Activated CD4-positive, alpha-beta T cell treated with anti-CD3 and anti-CD28 coated beads, Interleukin-2, Interleukin-4, amounts not matched to agents 100 ng/mL and 50 ng/mL, durations not matched to agents 16 hours and 8 hours (primary cell): Measurements from ENCODE around the gene FLOT2.
A peak's percentile ranks its signal among the peaks of the same experiment; 100 is the strongest.
"Not testable (repeated sequence)": the region's sequence is repeated elsewhere in the genome, so short reads cannot be mapped to it uniquely, and the experiment has no call there.

ENCODE experiments used
- DNase-seq: peaks from one replicate; pipeline ENCODE4 v3.0.0-alpha.2; 2020; ENCODE audit warnings: low spot score

The FLOT2 gene

GRCh38 chr17:28916302-28916934 is 18.9 kb upstream of the FLOT2 start:
- DNase-seq, result peak; percentile 34

DNA sequence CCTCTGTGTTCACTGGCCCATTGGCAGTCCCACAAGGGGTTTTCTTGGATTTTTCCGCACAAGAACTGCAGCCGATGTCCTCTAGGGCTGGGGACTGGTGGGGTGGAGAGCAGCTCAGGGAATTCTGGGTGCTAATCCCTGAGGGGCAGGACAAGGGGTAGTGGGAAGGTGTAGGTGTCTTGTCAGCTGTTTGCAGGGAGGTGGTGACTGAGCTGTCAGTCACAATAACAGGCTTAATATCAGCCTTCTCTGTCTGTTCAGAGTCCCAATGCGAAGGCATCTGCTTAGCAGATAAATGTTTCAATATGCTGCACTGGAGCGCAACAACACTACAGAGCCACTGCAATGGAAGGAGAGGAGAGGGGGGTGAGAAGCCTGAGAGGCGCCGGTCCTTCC is 15.4 kb upstream of the FLOT2 start:
- no peak for DNase-seq

- no peak for DNase-seq
These were observed 14.9 kb upstream of the FLOT2 start for GRCh38 chr17:28912281-28912937.

DNA sequence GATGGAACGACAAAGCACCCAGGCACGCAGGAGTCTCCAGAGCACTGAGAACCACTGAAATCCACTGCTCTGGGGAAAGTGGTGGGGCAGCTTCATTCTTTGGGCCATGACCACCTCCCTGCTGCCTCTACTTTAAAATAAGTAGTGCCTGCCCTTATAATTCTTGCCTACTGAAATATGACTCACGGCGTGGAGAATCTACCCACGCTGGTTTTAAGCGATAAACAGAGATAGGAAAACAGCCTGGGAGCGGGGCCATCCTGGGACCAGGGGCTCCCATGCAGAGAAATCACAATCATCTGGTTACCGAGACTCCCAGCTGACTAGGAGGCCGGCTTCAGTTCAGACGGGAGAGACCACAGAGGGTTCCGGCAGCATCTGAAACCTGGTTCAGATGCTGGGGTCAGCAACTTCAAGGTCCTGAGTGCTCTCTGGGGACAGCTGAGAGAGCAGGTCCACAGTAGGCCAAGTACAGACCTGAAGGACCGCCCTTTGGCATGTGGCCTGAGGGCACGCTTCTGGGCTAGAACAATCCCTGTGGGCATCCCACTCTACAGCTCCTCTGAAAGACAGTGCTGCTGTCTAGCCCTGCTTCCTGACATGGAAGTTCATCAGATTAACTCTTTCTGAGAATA is 14.0 kb upstream of the FLOT2 start:
- no peak for DNase-seq

GRCh38 chr17:28910534-28910933 is 13.0 kb upstream of the FLOT2 start:
- no peak for DNase-seq

DNA sequence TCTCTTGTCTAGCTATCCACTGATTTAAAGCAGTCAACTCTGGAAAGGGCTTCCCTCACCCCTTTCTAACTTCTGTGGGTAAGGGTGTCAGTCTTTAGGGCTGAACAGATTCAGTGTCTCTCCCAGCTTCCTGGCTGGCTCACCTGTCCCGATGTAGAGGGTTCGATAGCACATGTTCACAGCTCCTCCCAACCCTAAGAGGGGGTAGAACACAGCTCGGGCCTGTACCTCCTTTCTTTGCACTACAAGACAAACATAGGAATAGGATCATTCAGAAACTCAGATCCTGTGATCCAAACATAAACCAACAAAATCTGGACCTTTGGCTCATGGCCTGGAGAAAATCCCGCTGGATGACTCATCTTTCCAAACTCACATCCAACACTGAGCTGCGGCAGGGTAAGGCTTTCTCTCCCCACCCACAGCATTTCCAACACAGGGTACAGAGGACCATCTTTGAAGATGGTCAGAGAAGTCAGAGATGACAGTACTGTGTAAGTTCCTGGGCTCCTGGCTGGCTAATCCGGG is 11.2 kb upstream of the FLOT2 start:
- no peak for DNase-seq

GRCh38 chr17:28907709-28908475 is 10.4 kb upstream of the FLOT2 start:
- DNase-seq, result no peak

- DNase-seq, result no peak
These were observed 9.3 kb upstream of the FLOT2 start for GRCh38 chr17:28906706-28907438.

- no peak for DNase-seq
These were observed 8.7 kb upstream of the FLOT2 start for GRCh38 chr17:28906276-28906675.

- DNase-seq, result no peak
These were observed 7.3 kb upstream of the FLOT2 start for GRCh38 chr17:28904800-28905199.

DNA sequence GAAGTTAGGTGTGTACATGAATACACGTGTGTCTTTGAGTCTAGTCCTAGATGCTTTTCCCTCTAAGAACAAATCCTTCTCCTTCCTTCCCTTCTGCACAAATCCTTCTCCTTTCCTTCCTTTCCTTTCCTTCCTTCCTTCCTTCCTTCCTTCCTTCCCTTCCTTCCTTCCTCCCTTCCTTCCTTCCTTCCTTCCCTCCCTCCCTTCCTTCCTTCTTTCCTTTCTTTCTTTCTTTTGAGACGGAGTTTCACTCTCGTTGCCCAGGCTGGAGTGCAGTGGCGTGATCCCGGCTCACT is 6.0 kb upstream of the FLOT2 start:
- DNase-seq, result not testable (repeated sequence)

GRCh38 chr17:28902819-28903545 is 5.4 kb upstream of the FLOT2 start, which contains the start of gene DHRS13:
Gene DHRS13, minus strand, starts transcription at chr17:28903079. Its CDS starts 135 bp downstream, at chr17:28902944.
- peak; percentile 95 for DNase-seq

- DNase-seq, result peak; percentile 58
These were observed 4.6 kb upstream of the FLOT2 start for GRCh38 chr17:28901866-28902818.

- DNase-seq, result no peak
These were observed 3.6 kb upstream of the FLOT2 start for GRCh38 chr17:28900986-28901726.

- DNase-seq, result no peak
These were observed 1.8 kb upstream of the FLOT2 start for GRCh38 chr17:28899212-28899815.

- no peak for DNase-seq
These were observed 1.0 kb upstream of the FLOT2 start for GRCh38 chr17:28898527-28898955.

DNA sequence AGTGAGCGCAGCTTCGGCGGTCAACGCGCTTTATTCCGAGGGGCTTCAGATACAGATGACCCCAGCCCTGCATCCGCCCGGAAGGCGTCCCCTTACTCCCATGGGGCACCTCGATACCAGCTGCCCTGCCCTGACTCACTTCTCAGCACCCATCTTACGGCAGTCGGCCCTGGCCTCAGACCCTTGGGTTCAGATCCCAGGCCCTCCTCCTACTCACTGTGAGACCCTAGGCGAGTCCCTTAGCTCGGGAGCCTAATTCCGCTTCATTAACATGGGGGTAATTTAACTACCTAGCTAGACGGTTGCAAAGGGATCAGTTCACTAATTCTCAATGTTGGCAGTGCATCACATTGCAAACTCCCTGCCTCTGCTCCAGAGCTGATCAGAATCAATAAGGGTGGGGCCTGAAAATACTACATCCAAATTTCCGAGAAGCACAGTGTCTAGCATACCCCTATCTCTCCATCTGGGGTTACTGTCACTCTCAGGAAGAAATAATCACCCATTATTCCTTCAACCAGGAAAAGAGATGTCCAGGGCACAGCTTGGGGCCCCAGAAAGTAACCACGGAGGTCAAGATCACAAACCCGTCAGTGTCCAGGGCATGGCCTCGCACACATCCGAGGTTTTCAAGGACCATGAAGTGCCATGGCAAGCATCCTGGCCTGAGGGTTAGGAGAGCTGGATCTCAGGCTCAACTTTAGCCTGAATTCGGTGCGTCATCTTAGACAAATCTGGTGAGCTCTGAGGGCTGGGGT is 415 bp upstream of the FLOT2 start:
- peak; percentile 33 for DNase-seq

GRCh38 chr17:28896491-28896883 is 1.0 kb downstream of the FLOT2 start:
- DNase-seq, result no peak
